Peyer's patch (tissue), 4 donors: Measurements from ENCODE around the gene DNAL1.

Experiments used
- CTCF ChIP-seq, 6 experiments: fragments of 450-650 bp in 4 of 6; fragments of 200-600 bp in 2 of 6; sonication (generic) in 1 of 6; IDR thresholded peaks; one replicate each; pipeline ENCODE4 v1.5.1; 2017 to 2019; ENCODE audit warnings: antibody characterized with exemption in 6 of 6, mild to moderate bottlenecking in 3 of 6, moderate library complexity in 1 of 6
- POLR2A ChIP-seq, 2 donors: fragments of 450-650 bp; IDR thresholded peaks; one replicate each; pipeline ENCODE4 v1.5.1; 2017; ENCODE audit warnings: antibody characterized with exemption in 2 of 2, mild to moderate bottlenecking in 2 of 2, moderate library complexity in 2 of 2

GRCh38 chr14:73738518-73739173 is 93.9 kb downstream of the DNAL1 start:
- TF ChIP-seq CTCF (IDR thresholded peaks at IDR 0.05), result no peak
- no peak for TF ChIP-seq POLR2A (IDR thresholded peaks at IDR 0.05)
